ENCODE measurements around the gene PYY.

Gene PYY

GRCh38 chr17:43987131-43988021, 33.6 kb upstream of the PYY start:
- no peak overlapping the region for H2AFZ ChIP-seq (ENCODE audit: low read depth, low read length)
- no peaks in the 10 kb centered on the region for H3K36me3 ChIP-seq (ENCODE audit: insufficient read depth, low read length)
- no peak overlapping the region for H3K4me3 ChIP-seq (ENCODE audit: low read length)
- H3K9me3 ChIP-seq (ENCODE audit: low read length) = no peaks in the 10 kb centered on the region
- no peaks in the 10 kb centered on the region for H3K4me1 ChIP-seq (ENCODE audit: insufficient read depth, low read length)
- H3K27me3 ChIP-seq (ENCODE audit: insufficient read depth, low read length) = peaks cover 41% of the 10 kb centered on the region

- Histone ChIP-seq H3K9me3 (ENCODE audit: low read length) (no peaks in the 10 kb centered on the region), H3K27me3 (ENCODE audit: insufficient read depth, low read length) (peaks cover 48% of the 10 kb centered on the region), H2AFZ (ENCODE audit: low read depth, low read length) (no peak overlapping the region), H3K36me3 (ENCODE audit: insufficient read depth, low read length) (no peaks in the 10 kb centered on the region), H3K4me3 (ENCODE audit: low read length) (no peak overlapping the region), H3K4me1 (ENCODE audit: insufficient read depth, low read length) (no peaks in the 10 kb centered on the region)
Measured at GRCh38 chr17:43986225-43986981, 32.7 kb upstream of the PYY start.

GRCh38 chr17:43984521-43984920, 30.8 kb upstream of the PYY start:
- no peak overlapping the region for H2AFZ ChIP-seq (ENCODE audit: low read depth, low read length)
- no peaks in the 10 kb centered on the region for H3K9me3 ChIP-seq (ENCODE audit: low read length)
- H3K4me3 ChIP-seq (ENCODE audit: low read length) = no peak overlapping the region
- H3K4me1 ChIP-seq (ENCODE audit: insufficient read depth, low read length) = no peaks in the 10 kb centered on the region
- no peaks in the 10 kb centered on the region for H3K36me3 ChIP-seq (ENCODE audit: insufficient read depth, low read length)
- peaks cover 48% of the 10 kb centered on the region for H3K27me3 ChIP-seq (ENCODE audit: insufficient read depth, low read length)

- H3K9me3 ChIP-seq (ENCODE audit: low read length) = no peaks in the 10 kb centered on the region
- H3K27me3 ChIP-seq (ENCODE audit: insufficient read depth, low read length) = peaks cover 49% of the 10 kb centered on the region
- peak overlapping the region; percentile 31 for H2AFZ ChIP-seq (ENCODE audit: low read depth, low read length)
- H3K4me3 ChIP-seq (ENCODE audit: low read length) = peak overlapping the region; percentile 15
- no peaks in the 10 kb centered on the region for H3K36me3 ChIP-seq (ENCODE audit: insufficient read depth, low read length)
- no peaks in the 10 kb centered on the region for H3K4me1 ChIP-seq (ENCODE audit: insufficient read depth, low read length)
Measured at GRCh38 chr17:43983515-43984411, 30.0 kb upstream of the PYY start.

- no peaks in the 10 kb centered on the region for H3K36me3 ChIP-seq (ENCODE audit: insufficient read depth, low read length)
- H3K4me1 ChIP-seq (ENCODE audit: insufficient read depth, low read length) = no peaks in the 10 kb centered on the region
- H3K9me3 ChIP-seq (ENCODE audit: low read length) = no peaks in the 10 kb centered on the region
- no peak overlapping the region for H3K4me3 ChIP-seq (ENCODE audit: low read length)
- H3K27me3 ChIP-seq (ENCODE audit: insufficient read depth, low read length) = peaks cover 54% of the 10 kb centered on the region
- no peak overlapping the region for H2AFZ ChIP-seq (ENCODE audit: low read depth, low read length)
Measured at GRCh38 chr17:43983196-43983514, 29.4 kb upstream of the PYY start.

- Histone ChIP-seq H3K4me1 (ENCODE audit: insufficient read depth, low read length) (no peaks in the 10 kb centered on the region), H3K36me3 (ENCODE audit: insufficient read depth, low read length) (no peaks in the 10 kb centered on the region), H2AFZ (ENCODE audit: low read depth, low read length) (no peak overlapping the region), H3K9me3 (ENCODE audit: low read length) (no peaks in the 10 kb centered on the region), H3K4me3 (ENCODE audit: low read length) (no peak overlapping the region), H3K27me3 (ENCODE audit: insufficient read depth, low read length) (peaks cover 55% of the 10 kb centered on the region)
Measured at GRCh38 chr17:43982171-43982570, 28.4 kb upstream of the PYY start.

- no peak overlapping the region for H2AFZ ChIP-seq (ENCODE audit: low read depth, low read length)
- H3K4me1 ChIP-seq (ENCODE audit: insufficient read depth, low read length) = peaks cover 3% of the 10 kb centered on the region
- peaks cover 41% of the 10 kb centered on the region for H3K27me3 ChIP-seq (ENCODE audit: insufficient read depth, low read length)
- no peaks in the 10 kb centered on the region for H3K36me3 ChIP-seq (ENCODE audit: insufficient read depth, low read length)
- H3K4me3 ChIP-seq (ENCODE audit: low read length) = no peak overlapping the region
- no peaks in the 10 kb centered on the region for H3K9me3 ChIP-seq (ENCODE audit: low read length)
Measured at GRCh38 chr17:43979671-43980070, 25.9 kb upstream of the PYY start.

GRCh38 chr17:43979011-43979410, 25.3 kb upstream of the PYY start:
- Histone ChIP-seq H3K27me3 (ENCODE audit: insufficient read depth, low read length) (peaks cover 35% of the 10 kb centered on the region), H3K4me1 (ENCODE audit: insufficient read depth, low read length) (peaks cover 4% of the 10 kb centered on the region), H2AFZ (ENCODE audit: low read depth, low read length) (no peak overlapping the region), H3K9me3 (ENCODE audit: low read length) (no peaks in the 10 kb centered on the region), H3K4me3 (ENCODE audit: low read length) (no peak overlapping the region), H3K36me3 (ENCODE audit: insufficient read depth, low read length) (no peaks in the 10 kb centered on the region)

GRCh38 chr17:43978078-43978477, 24.3 kb upstream of the PYY start:
- H2AFZ ChIP-seq (ENCODE audit: low read depth, low read length) = no peak overlapping the region
- no peak overlapping the region for H3K4me3 ChIP-seq (ENCODE audit: low read length)
- peaks cover 4% of the 10 kb centered on the region for H3K4me1 ChIP-seq (ENCODE audit: insufficient read depth, low read length)
- H3K27me3 ChIP-seq (ENCODE audit: insufficient read depth, low read length) = peaks cover 25% of the 10 kb centered on the region
- no peaks in the 10 kb centered on the region for H3K9me3 ChIP-seq (ENCODE audit: low read length)
- H3K36me3 ChIP-seq (ENCODE audit: insufficient read depth, low read length) = no peaks in the 10 kb centered on the region

GRCh38 chr17:43976963-43977837, 23.5 kb upstream of the PYY start:
- Histone ChIP-seq H3K9me3 (ENCODE audit: low read length) (no peaks in the 10 kb centered on the region), H3K4me3 (ENCODE audit: low read length) (no peak overlapping the region), H3K27me3 (ENCODE audit: insufficient read depth, low read length) (peaks cover 16% of the 10 kb centered on the region)

GRCh38 chr17:43975898-43976297, 22.2 kb upstream of the PYY start:
- Histone ChIP-seq H3K27me3 (ENCODE audit: insufficient read depth, low read length) (peaks cover 11% of the 10 kb centered on the region), H3K9me3 (ENCODE audit: low read length) (no peaks in the 10 kb centered on the region), H3K36me3 (ENCODE audit: insufficient read depth, low read length) (no peaks in the 10 kb centered on the region), H2AFZ (ENCODE audit: low read depth, low read length) (no peak overlapping the region), H3K4me3 (ENCODE audit: low read length) (no peak overlapping the region), H3K4me1 (ENCODE audit: insufficient read depth, low read length) (peaks cover 4% of the 10 kb centered on the region)

More at GRCh38 chr17:43976963-43977837, 23.5 kb upstream of the PYY start:
- Histone ChIP-seq H3K36me3 (ENCODE audit: insufficient read depth, low read length) (no peaks in the 10 kb centered on the region), H2AFZ (ENCODE audit: low read depth, low read length) (no peak overlapping the region), H3K4me1 (ENCODE audit: insufficient read depth, low read length) (peaks cover 4% of the 10 kb centered on the region)
